Gastroesophageal sphincter (tissue), 3 donors: ENCODE results near the gene NPIPA5.
"Not testable (repeated sequence)": the region's sequence is repeated elsewhere in the genome, so short reads cannot be mapped to it uniquely, and the experiment has no call there.

Source experiments
- CTCF ChIP-seq, 4 experiments: fragments of 200-600 bp in 2 of 4; fragments of 450-650 bp in 2 of 4; sonication (generic) in 1 of 4; IDR thresholded peaks; one replicate each; pipeline ENCODE4 v1.5.1; 2017 to 2019; ENCODE audit warnings: antibody characterized with exemption in 4 of 4, mild to moderate bottlenecking in 2 of 4, moderate library complexity in 2 of 4
- EP300 ChIP-seq: sonication (generic); formaldehyde crosslinking; IDR thresholded peaks from one replicate; pipeline ENCODE4 v1.6.1; 2017; ENCODE audit warnings: antibody characterized with exemption, mild to moderate bottlenecking
- POLR2A ChIP-seq, 2 donors: fragments of 450-650 bp; IDR thresholded peaks; one replicate each; pipeline ENCODE4 v1.6.1; 2017; ENCODE audit warnings: antibody characterized with exemption in 2 of 2, mild to moderate bottlenecking in 2 of 2, moderate library complexity in 1 of 2
- POLR2AphosphoS5 ChIP-seq: sonication (generic); formaldehyde crosslinking; IDR thresholded peaks from one replicate; pipeline ENCODE4 v1.6.1; 2017; ENCODE audit warnings: antibody characterized with exemption

- TF ChIP-seq CTCF (IDR thresholded peaks at IDR 0.05); POLR2A (IDR thresholded peaks at IDR 0.05); POLR2AphosphoS5; EP300: not testable (repeated sequence)
Measured at GRCh38 chr16:15351745-15352144, 26.3 kb downstream of the NPIPA5 start.
